Measurements from ENCODE around the gene KLHL30. TPM values are rescaled to one million over a fixed set of nuclear protein-coding genes. Genes with fewer than 3 reads are reported as not detected.

Gene KLHL30
- total RNA-seq, 4 donors from 2014 or later, result 0.09 to 0.38 (median 0.18) TPM; not detected in 1

GRCh38 chr2:238152771-238153688 is 14.6 kb downstream of the KLHL30 start:
- intact Hi-C loops (cut with DNase I), result no loop called here
- no peak for DNase-seq

GRCh38 chr2:238154570-238154969 is 16.1 kb downstream of the KLHL30 start:
- H3K27me3 ChIP-seq, result peaks cover 0 to 21% (median 0%) of the 10 kb centered on the region in 4 donors
- 90 to 93% methylated on average over 10 of the region's 10 CpGs for WGBS, 2 donors
- TF ChIP-seq, protein P1, sequence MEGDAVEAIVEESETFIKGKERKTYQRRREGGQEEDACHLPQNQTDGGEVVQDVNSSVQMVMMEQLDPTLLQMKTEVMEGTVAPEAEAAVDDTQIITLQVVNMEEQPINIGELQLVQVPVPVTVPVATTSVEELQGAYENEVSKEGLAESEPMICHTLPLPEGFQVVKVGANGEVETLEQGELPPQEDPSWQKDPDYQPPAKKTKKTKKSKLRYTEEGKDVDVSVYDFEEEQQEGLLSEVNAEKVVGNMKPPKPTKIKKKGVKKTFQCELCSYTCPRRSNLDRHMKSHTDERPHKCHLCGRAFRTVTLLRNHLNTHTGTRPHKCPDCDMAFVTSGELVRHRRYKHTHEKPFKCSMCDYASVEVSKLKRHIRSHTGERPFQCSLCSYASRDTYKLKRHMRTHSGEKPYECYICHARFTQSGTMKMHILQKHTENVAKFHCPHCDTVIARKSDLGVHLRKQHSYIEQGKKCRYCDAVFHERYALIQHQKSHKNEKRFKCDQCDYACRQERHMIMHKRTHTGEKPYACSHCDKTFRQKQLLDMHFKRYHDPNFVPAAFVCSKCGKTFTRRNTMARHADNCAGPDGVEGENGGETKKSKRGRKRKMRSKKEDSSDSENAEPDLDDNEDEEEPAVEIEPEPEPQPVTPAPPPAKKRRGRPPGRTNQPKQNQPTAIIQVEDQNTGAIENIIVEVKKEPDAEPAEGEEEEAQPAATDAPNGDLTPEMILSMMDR (IDR thresholded peaks at IDR 0.05), result no peak
- no peak for TF ChIP-seq POLR2A (IDR thresholded peaks at IDR 0.05)
- intact Hi-C loops (cut with DNase I), result no loop called here
- no peaks in the 10 kb centered on the region for H3K9me3 ChIP-seq
- H3K4me1 ChIP-seq, result peaks cover 10 to 36% (median 13%) of the 10 kb centered on the region in 3 donors
- no peak for DNase-seq
- no peak overlapping the region for H3K4me3 ChIP-seq
- H3K27ac ChIP-seq, result no peak overlapping the region
- H3K36me3 ChIP-seq, result no peaks in the 10 kb centered on the region

More at GRCh38 chr2:238152771-238153688, 14.6 kb downstream of the KLHL30 start:
- Histone ChIP-seq H3K4me1 (peaks cover under 1 to 21% (median 4%) of the 10 kb centered on the region in 3 donors), H3K27me3 (peaks cover 0 to 6% (median 0%) of the 10 kb centered on the region in 4 donors), H3K4me3 (no peak overlapping the region), H3K27ac (peak overlapping the region in 1 of 4 donors; percentile 58), H3K36me3 (no peaks in the 10 kb centered on the region), H3K9me3 (no peaks in the 10 kb centered on the region)
- 49 to 70% methylated on average over 7 to 9 of the region's 22 CpGs for WGBS, 2 donors
- TF ChIP-seq, protein P1 (IDR thresholded peaks at IDR 0.05), result no peak
- TF ChIP-seq POLR2A (IDR thresholded peaks at IDR 0.05), result no peak

DNA sequence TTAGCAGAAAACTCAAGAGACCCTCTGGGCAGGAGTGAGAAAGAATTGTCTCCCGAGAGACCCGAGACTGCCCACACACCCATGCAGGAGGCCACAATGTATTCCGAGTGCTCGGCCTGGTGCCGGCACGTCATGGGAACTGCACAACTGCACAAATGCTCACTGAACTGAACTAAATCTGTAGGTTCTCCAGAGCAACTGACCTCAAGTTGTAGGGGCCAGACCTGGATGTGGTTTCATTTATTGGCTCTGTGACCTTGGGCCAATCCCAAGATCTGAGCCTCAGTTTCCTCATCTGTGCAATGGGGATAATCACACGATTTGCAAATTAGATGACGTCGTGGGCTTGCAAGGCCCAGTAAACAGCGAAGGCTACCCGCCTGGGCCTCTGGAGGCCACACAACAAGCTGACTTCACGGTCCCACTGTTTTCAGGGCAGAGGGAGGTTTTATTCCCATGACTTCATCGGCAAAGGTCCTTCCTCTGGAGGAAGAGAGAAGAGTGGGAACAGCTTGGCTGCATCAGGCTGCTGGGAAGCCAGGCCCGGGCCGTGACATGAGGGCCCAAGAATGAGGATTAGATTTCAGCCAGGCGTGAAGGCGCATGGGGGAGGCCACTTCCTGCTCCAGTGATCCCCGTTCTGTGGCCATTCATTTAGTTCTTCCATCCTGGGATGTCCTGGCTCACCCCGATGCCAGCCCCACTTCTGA is 16.7 kb downstream of the KLHL30 start:
- no peaks in the 10 kb centered on the region for H3K36me3 ChIP-seq
- peaks cover 0 to 27% (median 0%) of the 10 kb centered on the region in 4 donors for H3K27me3 ChIP-seq
- H3K9me3 ChIP-seq, result no peaks in the 10 kb centered on the region
- no peak for DNase-seq
- no peak overlapping the region for H3K4me3 ChIP-seq
- H3K4me1 ChIP-seq, result peaks cover 10 to 38% (median 13%) of the 10 kb centered on the region in 3 donors
- intact Hi-C loops (cut with DNase I), result no loop called here
- TF ChIP-seq, protein P1 (IDR thresholded peaks at IDR 0.05), result no peak
- no peak for TF ChIP-seq POLR2A (IDR thresholded peaks at IDR 0.05)
- peak overlapping the region in 2 of 4 donors; percentile 9 to 51 for H3K27ac ChIP-seq
- WGBS, 2 donors, result 73 to 75% methylated on average over 16 to 17 of the region's 19 CpGs

DNA sequence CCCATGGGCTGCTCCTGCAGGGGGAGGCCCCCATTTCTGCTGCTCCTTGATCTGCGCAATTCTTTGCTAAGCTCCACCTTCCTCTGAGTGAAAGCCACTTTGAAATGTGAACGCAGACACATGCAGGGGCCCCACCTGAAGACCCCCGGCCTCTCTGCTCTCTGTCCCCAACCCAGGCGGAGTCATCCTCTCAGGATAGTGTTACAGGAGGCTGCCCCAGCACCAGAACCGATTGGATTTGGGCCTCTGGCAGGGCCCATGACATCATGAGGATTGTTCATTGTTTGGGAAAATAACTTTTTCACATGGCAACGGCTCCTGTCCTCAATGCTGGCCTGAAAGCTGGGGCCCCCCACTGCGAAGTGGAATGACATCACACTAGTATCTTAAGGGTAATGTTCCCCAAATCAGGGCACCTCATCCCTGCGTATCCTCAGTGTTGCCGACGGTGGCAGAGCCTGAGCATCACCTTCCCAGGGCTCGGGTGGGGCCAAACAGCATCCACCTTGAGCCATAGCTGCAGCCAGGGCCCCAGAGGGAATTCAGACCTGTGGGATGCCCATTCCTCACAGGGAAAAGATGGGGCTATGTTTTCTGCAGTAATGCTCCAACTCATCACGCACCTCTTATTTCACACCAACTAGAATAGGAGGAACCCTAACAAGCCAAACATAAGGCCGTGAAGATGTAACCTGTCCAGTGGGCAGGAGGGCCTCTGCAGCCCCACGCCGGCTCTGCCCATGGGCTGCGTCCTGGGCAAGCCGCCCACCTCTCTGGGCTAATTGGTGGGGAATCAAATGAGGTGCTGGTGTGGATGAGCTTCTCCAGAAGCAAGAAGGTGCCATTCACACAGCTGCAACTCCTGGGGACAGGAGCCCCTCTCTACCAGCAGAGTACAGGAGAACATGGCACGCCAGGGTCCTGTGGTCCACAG is 17.6 kb downstream of the KLHL30 start:
- H3K4me3 ChIP-seq, result no peak overlapping the region
- peaks cover 0 to 34% (median 0%) of the 10 kb centered on the region in 4 donors for H3K27me3 ChIP-seq
- peaks cover 10 to 43% (median 13%) of the 10 kb centered on the region in 3 donors for H3K4me1 ChIP-seq
- no peak for TF ChIP-seq POLR2A (IDR thresholded peaks at IDR 0.05)
- TF ChIP-seq, protein P1 (IDR thresholded peaks at IDR 0.05), result no peak
- H3K36me3 ChIP-seq, result no peaks in the 10 kb centered on the region
- H3K9me3 ChIP-seq, result no peaks in the 10 kb centered on the region
- no peak for DNase-seq
- 72 to 77% methylated on average over 10 to 12 of the region's 18 CpGs for WGBS, 2 donors
- intact Hi-C loops (cut with DNase I), result no loop called here
- peak overlapping the region in 2 of 4 donors; percentile 9 to 51 for H3K27ac ChIP-seq

Data from esophagus squamous epithelium (tissue), 5 donors.